Stimulated activated CD8-positive, alpha-beta memory T cell treated with anti-CD3 and anti-CD28 coated beads, Interleukin-4, amount 100 ng/mL, for 48 hours (primary cell): ENCODE results near the gene RASAL1.
"Not testable (repeated sequence)": the region's sequence is repeated elsewhere in the genome, so short reads cannot be mapped to it uniquely, and the experiment has no call there.

Source experiments
- DNase-seq: peaks from one replicate; pipeline ENCODE4 v3.0.0-alpha.2; 2020

RASAL1 gene

GRCh38 chr12:113161415-113162016, 26.0 kb upstream of the RASAL1 start:
- peak; percentile 50 for DNase-seq

GRCh38 chr12:113159937-113160336, 24.4 kb upstream of the RASAL1 start:
- DNase-seq, result no peak

- no peak for DNase-seq
These were observed 23.1 kb upstream of the RASAL1 start for GRCh38 chr12:113158439-113159203.

- DNase-seq, result no peak
These were observed 21.8 kb upstream of the RASAL1 start for GRCh38 chr12:113157218-113157859.

- DNase-seq, result no peak
These were observed 20.1 kb upstream of the RASAL1 start for GRCh38 chr12:113155646-113156045.

GRCh38 chr12:113155060-113155459, 19.5 kb upstream of the RASAL1 start:
- no peak for DNase-seq

GRCh38 chr12:113154351-113154973, 18.9 kb upstream of the RASAL1 start:
- DNase-seq, result no peak

GRCh38 chr12:113152835-113153814, 17.6 kb upstream of the RASAL1 start:
- DNase-seq, result peak; percentile 72

- DNase-seq, result no peak
These were observed 16.8 kb upstream of the RASAL1 start for GRCh38 chr12:113152196-113152834.

GRCh38 chr12:113151655-113152054, 16.1 kb upstream of the RASAL1 start:
- no peak for DNase-seq

GRCh38 chr12:113149361-113150150, 14.0 kb upstream of the RASAL1 start, which contains the start of gene CFAP73:
Gene CFAP73 (plus strand): TSS chr12:113149724. CDS start chr12:113149858, 134 bp downstream.
- no peak for DNase-seq

GRCh38 chr12:113146999-113147398, 11.4 kb upstream of the RASAL1 start:
- DNase-seq, result no peak

- no peak for DNase-seq
These were observed 10.4 kb upstream of the RASAL1 start for GRCh38 chr12:113145720-113146551.

GRCh38 chr12:113144806-113145205, 9.2 kb upstream of the RASAL1 start:
- no peak for DNase-seq

GRCh38 chr12:113143959-113144358, 8.4 kb upstream of the RASAL1 start:
- DNase-seq, result no peak

- DNase-seq, result no peak
These were observed 7.3 kb upstream of the RASAL1 start for GRCh38 chr12:113142886-113143332.

GRCh38 chr12:113142173-113142885, 6.8 kb upstream of the RASAL1 start:
- DNase-seq, result no peak

GRCh38 chr12:113141716-113142115, 6.2 kb upstream of the RASAL1 start:
- not testable (repeated sequence) for DNase-seq

- DNase-seq, result no peak
These were observed 5.1 kb upstream of the RASAL1 start for GRCh38 chr12:113140706-113141105.
